ENCODE results near the gene SPTB. TPM values are rescaled to one million over a fixed set of nuclear protein-coding genes. Genes with fewer than 3 reads are reported as not detected.

The SPTB gene
- 8.1 to 9.0 TPM (median 8.9 TPM) in 3 replicates for total RNA-seq

- Mint-ChIP-seq H3K27ac (peak within 1 kb of the TSS; percentile 84), H3K27me3 (ENCODE audit: low read depth) (peaks cover 79% of the 10 kb centered on the region), H3K9me3 (no peaks in the 10 kb centered on the region), H3K4me3 (peak within 1 kb of the TSS; percentile 80), H3K36me3 (no peaks in the 10 kb centered on the region), H3K4me1 (peaks cover 18% of the 10 kb centered on the region)
- peak; percentile 37 to 71 for DNase-seq (ENCODE audit: low spot score in 2 of 2, unreplicated experiment in 2 of 2)
- TF ChIP-seq, protein P1, sequence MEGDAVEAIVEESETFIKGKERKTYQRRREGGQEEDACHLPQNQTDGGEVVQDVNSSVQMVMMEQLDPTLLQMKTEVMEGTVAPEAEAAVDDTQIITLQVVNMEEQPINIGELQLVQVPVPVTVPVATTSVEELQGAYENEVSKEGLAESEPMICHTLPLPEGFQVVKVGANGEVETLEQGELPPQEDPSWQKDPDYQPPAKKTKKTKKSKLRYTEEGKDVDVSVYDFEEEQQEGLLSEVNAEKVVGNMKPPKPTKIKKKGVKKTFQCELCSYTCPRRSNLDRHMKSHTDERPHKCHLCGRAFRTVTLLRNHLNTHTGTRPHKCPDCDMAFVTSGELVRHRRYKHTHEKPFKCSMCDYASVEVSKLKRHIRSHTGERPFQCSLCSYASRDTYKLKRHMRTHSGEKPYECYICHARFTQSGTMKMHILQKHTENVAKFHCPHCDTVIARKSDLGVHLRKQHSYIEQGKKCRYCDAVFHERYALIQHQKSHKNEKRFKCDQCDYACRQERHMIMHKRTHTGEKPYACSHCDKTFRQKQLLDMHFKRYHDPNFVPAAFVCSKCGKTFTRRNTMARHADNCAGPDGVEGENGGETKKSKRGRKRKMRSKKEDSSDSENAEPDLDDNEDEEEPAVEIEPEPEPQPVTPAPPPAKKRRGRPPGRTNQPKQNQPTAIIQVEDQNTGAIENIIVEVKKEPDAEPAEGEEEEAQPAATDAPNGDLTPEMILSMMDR (IDR thresholded peaks at IDR 0.05; ENCODE audit: unreplicated experiment) = no peak
These were observed at the start of gene SPTB for GRCh38 chr14:64879635-64880220. Gene SPTB, minus strand, starts transcription at chr14:64879907. Its CDS starts 56,813 bp downstream, at chr14:64823094.

GRCh38 chr14:64929014-64929359 lies 49.3 kb upstream of the SPTB start:
- Mint-ChIP-seq H3K9me3 (no peaks in the 10 kb centered on the region), H3K4me1 (peaks cover 4% of the 10 kb centered on the region), H3K27me3 (ENCODE audit: low read depth) (no peaks in the 10 kb centered on the region), H3K36me3 (peaks cover 25% of the 10 kb centered on the region), H3K27ac (no peak overlapping the region), H3K4me3 (no peak overlapping the region)
- TF ChIP-seq, protein P1 (IDR thresholded peaks at IDR 0.05; ENCODE audit: unreplicated experiment) = no peak
- no peak for DNase-seq (ENCODE audit: low spot score in 2 of 2, unreplicated experiment in 2 of 2)

GRCh38 chr14:64928239-64929013 lies 48.7 kb upstream of the SPTB start:
- TF ChIP-seq, protein P1 (IDR thresholded peaks at IDR 0.05; ENCODE audit: unreplicated experiment) = no peak
- Mint-ChIP-seq H3K36me3 (peaks cover 30% of the 10 kb centered on the region), H3K4me3 (no peak overlapping the region), H3K4me1 (peaks cover 4% of the 10 kb centered on the region), H3K27ac (no peak overlapping the region), H3K9me3 (no peaks in the 10 kb centered on the region), H3K27me3 (ENCODE audit: low read depth) (no peaks in the 10 kb centered on the region)
- no peak for DNase-seq (ENCODE audit: low spot score in 2 of 2, unreplicated experiment in 2 of 2)

DNA sequence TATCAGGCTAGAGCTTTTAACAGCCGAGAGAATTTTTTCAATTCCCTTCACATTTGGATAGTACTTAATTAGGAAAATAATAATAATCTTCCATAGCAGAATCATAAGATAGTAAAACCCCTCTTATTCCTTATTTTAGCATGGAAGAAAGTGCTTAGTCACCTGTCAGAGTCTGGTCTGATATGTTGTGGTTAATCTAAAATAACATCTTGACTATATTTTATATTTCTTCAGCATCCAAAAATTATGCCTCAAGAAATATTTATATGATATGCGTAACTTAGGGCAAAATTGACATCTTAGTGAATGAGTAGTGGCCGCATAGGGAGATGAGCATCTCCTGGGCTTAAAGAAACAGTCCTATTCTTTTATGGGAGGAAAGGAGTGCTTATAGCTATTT lies 47.3 kb upstream of the SPTB start:
- peaks cover 25% of the 10 kb centered on the region for H3K36me3 Mint-ChIP-seq
- no peak overlapping the region for H3K4me3 Mint-ChIP-seq
- TF ChIP-seq, protein P1 (IDR thresholded peaks at IDR 0.05; ENCODE audit: unreplicated experiment) = no peak
- no peak overlapping the region for H3K27ac Mint-ChIP-seq
- peaks cover 4% of the 10 kb centered on the region for H3K4me1 Mint-ChIP-seq
- no peak for DNase-seq (ENCODE audit: low spot score in 2 of 2, unreplicated experiment in 2 of 2)
- H3K27me3 Mint-ChIP-seq (ENCODE audit: low read depth) = no peaks in the 10 kb centered on the region
- H3K9me3 Mint-ChIP-seq = no peaks in the 10 kb centered on the region

DNA sequence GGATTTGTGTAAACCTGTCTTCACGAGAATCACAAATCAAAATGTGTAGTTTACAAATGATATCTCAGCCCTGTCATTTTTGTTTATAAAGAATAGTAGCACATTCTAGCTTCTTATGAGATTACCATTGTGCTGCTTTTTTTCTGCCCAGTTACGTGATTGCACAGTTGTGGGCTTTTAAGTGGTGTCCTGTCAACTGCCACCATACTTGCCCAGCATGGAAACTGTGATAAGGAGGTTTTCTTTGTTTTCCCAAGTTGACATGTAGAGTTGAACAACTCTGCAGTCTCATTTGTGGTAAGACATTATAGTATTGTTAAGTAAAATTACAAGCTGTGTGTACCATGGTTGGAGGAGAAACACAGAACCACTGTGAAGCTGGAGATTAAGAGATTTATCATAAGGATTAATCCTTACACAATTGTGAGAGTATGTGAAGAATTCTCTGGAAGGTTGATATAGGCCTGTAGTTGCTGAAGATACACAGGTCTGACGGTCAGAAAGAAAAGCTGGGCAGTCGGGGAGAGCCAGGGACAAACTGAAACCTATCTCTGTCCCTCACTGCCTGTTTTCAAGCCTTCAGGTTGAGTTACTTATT lies 46.8 kb upstream of the SPTB start:
- Mint-ChIP-seq H3K4me1 (peaks cover 4% of the 10 kb centered on the region), H3K9me3 (peaks cover 4% of the 10 kb centered on the region), H3K4me3 (no peak overlapping the region), H3K36me3 (peaks cover 26% of the 10 kb centered on the region), H3K27ac (no peak overlapping the region), H3K27me3 (ENCODE audit: low read depth) (no peaks in the 10 kb centered on the region)
- DNase-seq (ENCODE audit: low spot score in 2 of 2, unreplicated experiment in 2 of 2) = no peak
- TF ChIP-seq, protein P1 (IDR thresholded peaks at IDR 0.05; ENCODE audit: unreplicated experiment) = no peak
